CD4-positive, alpha-beta T cell treated with Interferon gamma for 1 hour (primary cell): ENCODE measurements around the gene FHIT.

Source experiments
- DNase-seq: peaks from one replicate; pipeline ENCODE4 v3.0.0-alpha.2; 2020

The FHIT gene

GRCh38 chr3:60979461-60980341 is 271.6 kb downstream of the FHIT start:
- DNase-seq = no peak

GRCh38 chr3:60973321-60973720 is 277.9 kb downstream of the FHIT start:
- DNase-seq = no peak

GRCh38 chr3:60972599-60972998 is 278.7 kb downstream of the FHIT start:
- DNase-seq = no peak

GRCh38 chr3:60970850-60971249 is 280.4 kb downstream of the FHIT start:
- no peak for DNase-seq

GRCh38 chr3:60967141-60967540 is 284.1 kb downstream of the FHIT start:
- no peak for DNase-seq

- DNase-seq = no peak
These were observed 293.7 kb downstream of the FHIT start for GRCh38 chr3:60957541-60957940.

GRCh38 chr3:60956729-60957128 is 294.5 kb downstream of the FHIT start:
- DNase-seq = no peak

- no peak for DNase-seq
These were observed 296.2 kb downstream of the FHIT start for GRCh38 chr3:60955034-60955433.

- DNase-seq = no peak
These were observed 297.2 kb downstream of the FHIT start for GRCh38 chr3:60954048-60954447.

GRCh38 chr3:60953351-60953750 is 297.9 kb downstream of the FHIT start:
- DNase-seq = no peak

GRCh38 chr3:60952055-60952454 is 299.2 kb downstream of the FHIT start:
- DNase-seq = no peak

- DNase-seq = no peak
These were observed 302.1 kb downstream of the FHIT start for GRCh38 chr3:60949146-60949545.

GRCh38 chr3:60948488-60948887 is 302.8 kb downstream of the FHIT start:
- no peak for DNase-seq

GRCh38 chr3:60935709-60936108 is 315.5 kb downstream of the FHIT start:
- no peak for DNase-seq

GRCh38 chr3:60933824-60934223 is 317.4 kb downstream of the FHIT start:
- DNase-seq = no peak

GRCh38 chr3:60932643-60933042 is 318.6 kb downstream of the FHIT start:
- no peak for DNase-seq

GRCh38 chr3:60932170-60932569 is 319.1 kb downstream of the FHIT start:
- DNase-seq = no peak

GRCh38 chr3:60931452-60931851 is 319.8 kb downstream of the FHIT start:
- no peak for DNase-seq

GRCh38 chr3:60920519-60920918 is 330.7 kb downstream of the FHIT start:
- DNase-seq = no peak

- no peak for DNase-seq
These were observed 332.0 kb downstream of the FHIT start for GRCh38 chr3:60919296-60919695.

GRCh38 chr3:60917141-60917540 is 334.1 kb downstream of the FHIT start:
- DNase-seq = no peak

GRCh38 chr3:60916546-60916945 is 334.7 kb downstream of the FHIT start:
- DNase-seq = no peak

- DNase-seq = no peak
These were observed 337.8 kb downstream of the FHIT start for GRCh38 chr3:60913474-60913873.

- DNase-seq = no peak
These were observed 338.4 kb downstream of the FHIT start for GRCh38 chr3:60912876-60913275.

- no peak for DNase-seq
These were observed 339.1 kb downstream of the FHIT start for GRCh38 chr3:60912142-60912541.
